Measurements from ENCODE around the gene CEACAM6.

DNA sequence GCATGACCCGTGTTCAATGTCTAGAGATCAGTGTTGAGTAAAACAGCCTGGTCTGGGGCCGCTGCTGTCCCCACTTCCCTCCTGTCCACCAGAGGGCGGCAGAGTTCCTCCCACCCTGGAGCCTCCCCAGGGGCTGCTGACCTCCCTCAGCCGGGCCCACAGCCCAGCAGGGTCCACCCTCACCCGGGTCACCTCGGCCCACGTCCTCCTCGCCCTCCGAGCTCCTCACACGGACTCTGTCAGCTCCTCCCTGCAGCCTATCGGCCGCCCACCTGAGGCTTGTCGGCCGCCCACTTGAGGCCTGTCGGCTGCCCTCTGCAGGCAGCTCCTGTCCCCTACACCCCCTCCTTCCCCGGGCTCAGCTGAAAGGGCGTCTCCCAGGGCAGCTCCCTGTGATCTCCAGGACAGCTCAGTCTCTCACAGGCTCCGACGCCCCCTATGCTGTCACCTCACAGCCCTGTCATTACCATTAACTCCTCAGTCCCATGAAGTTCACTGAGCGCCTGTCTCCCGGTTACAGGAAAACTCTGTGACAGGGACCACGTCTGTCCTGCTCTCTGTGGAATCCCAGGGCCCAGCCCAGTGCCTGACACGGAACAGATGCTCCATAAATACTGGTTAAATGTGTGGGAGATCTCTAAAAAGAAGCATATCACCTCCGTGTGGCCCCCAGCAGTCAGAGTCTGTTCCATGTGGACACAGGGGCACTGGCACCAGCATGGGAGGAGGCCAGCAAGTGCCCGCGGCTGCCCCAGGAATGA, 48.4 kb upstream of the CEACAM6 start:
- no peak for TF ChIP-seq POLR2A (IDR thresholded peaks at IDR 0.05)
- TF ChIP-seq, protein P1, sequence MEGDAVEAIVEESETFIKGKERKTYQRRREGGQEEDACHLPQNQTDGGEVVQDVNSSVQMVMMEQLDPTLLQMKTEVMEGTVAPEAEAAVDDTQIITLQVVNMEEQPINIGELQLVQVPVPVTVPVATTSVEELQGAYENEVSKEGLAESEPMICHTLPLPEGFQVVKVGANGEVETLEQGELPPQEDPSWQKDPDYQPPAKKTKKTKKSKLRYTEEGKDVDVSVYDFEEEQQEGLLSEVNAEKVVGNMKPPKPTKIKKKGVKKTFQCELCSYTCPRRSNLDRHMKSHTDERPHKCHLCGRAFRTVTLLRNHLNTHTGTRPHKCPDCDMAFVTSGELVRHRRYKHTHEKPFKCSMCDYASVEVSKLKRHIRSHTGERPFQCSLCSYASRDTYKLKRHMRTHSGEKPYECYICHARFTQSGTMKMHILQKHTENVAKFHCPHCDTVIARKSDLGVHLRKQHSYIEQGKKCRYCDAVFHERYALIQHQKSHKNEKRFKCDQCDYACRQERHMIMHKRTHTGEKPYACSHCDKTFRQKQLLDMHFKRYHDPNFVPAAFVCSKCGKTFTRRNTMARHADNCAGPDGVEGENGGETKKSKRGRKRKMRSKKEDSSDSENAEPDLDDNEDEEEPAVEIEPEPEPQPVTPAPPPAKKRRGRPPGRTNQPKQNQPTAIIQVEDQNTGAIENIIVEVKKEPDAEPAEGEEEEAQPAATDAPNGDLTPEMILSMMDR (IDR thresholded peaks at IDR 0.05): peak; percentile 62 to 98 (median 90)
